HG03097 (cell line): ENCODE measurements around the gene MISP.
"Not testable (repeated sequence)": the region's sequence is repeated elsewhere in the genome, so short reads cannot be mapped to it uniquely, and the experiment has no call there.

Source experiments
- ATAC-seq: cut with Tn5 transposase; IDR thresholded peaks from one replicate; pipeline ENCODE4 v1.9.1; 2021; ENCODE audit not compliant: unreplicated experiment, low FRiP score

The MISP gene

DNA sequence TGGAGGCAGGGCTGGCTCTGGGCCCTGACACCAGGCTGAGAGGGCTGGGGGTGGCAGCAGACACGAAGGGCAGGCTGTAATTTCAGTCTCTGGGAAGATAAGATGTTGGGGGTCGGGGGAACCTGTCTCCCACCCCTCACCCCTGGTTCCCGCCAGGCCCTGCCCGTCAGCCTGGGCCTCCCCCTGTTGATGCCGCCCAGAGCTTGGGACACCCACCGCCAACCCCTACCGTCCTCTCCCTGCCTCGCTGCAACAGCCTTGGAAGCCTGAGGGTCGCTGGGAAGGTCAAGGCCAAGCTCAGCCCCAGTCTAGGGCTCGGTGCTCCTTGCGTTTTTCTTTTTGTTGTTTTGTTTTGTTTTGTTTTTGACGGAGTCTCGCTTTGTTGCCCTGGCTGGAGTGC lies 27.7 kb upstream of the MISP start:
- no peak for ATAC-seq

DNA sequence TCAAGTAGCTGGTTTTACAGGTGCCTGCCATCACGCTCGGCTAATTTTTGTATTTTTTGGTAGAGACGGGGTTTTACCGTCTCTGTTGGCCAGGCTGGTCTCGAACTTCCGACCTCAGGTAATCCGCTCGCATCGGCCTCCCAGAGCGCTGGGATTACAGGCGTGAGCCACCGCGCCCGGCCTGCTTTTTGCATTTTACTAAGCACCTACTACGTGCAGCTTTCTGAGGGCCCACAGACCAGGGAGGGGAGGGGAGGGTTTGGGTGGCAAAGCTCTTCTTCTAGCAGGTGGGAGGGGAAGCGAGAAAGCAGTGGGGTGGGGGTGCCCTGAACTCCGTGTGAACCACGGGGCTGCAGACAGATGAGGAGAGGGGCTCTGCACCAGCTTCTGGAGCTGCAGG lies 27.2 kb upstream of the MISP start:
- no peak for ATAC-seq

DNA sequence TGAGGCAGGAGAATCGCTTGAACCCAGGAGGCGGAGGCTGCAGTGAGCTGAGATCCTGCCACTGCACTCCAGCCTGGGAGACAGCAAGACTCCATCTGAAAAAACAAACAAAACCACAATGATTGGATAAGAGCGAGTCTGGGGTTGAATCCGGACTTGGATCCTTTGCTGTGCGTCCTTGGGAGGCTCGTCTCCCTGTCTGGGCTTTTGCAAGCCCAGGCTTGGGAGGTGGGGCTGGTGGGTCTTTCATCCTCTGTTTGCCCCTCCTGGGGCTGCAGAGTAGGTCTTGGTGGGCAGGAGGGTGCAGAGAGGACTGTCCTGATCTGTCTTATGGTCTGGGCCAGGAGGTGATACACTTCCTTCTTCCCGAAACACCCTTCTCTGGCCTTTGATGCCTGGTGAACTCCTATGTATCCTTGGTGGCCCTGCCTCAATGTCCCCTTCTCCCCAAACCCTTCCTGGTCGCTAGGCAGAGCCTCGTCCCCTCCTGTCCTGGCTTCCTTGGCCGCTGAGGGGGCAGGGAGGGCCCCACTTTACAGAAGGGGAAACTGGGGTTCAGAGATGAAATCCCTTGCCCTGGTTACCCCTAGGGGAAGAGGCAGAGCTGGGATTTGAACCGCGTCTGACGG lies 25.3 kb upstream of the MISP start:
- ATAC-seq: no peak

DNA sequence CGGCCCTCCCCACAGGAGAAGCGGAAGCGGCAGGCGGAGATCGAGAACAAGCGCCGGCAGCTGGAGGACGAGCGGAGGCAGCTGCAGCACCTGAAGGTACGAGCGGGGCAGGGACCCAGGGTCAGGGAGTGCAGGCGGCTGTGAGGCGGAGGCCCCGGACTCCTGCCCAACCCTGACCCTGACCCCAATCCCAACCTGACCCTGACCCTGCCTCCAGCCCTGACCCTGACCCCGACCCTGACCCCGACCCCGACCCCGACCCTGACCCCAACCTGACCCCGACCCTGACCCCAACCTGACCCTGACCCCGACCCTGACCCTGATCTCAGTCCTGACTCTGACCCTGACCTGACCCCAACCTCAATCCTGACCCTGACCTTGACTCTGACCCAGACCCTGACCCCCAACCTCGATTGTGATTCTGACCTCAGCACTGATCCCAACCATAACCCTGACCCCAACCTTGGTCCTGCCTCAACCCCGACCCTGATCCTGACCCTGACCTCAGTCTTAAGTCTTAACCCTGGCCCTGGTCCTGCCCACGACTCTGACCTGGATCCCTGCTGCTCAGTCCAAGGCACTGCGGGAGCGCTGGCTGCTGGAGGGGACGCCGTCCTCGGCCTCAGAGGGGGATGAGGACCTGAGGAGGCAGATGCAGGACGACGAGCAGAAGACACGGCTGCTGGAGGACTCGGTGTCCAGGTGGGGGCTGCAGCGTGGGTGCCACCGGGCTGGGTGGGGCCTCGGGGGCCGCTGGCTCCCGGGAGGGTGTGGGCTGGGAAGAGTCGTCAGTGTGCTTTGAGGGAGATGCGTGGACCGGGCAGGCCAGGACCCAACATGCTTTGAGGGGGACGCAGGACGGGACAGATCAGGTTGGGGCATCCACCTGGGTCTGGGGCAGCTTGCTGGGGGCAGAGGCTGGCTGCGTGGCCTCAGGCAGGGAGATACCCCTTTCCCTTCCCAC lies 23.6 kb upstream of the MISP start:
- no peak for ATAC-seq

DNA sequence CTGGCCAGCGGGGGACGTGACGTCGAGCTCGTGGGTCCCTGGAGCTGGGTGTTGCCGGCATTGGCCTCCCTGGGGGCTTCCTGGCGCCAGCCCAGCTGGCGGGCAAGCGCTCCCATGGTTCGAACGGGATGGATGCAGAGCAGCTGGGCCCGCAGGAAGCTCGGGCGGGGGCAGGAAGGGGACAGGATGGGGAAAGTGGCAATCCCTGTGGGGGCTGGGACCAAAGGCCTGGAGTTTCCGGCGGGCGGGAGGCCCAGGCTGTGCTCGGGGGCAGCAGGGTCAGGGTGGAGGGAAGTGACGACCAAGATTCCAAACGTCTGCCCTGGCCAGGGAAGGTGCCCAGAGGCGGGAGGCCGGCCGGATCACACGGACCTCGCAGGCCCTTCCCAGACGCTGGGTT lies 22.9 kb upstream of the MISP start:
- ATAC-seq: no peak

DNA sequence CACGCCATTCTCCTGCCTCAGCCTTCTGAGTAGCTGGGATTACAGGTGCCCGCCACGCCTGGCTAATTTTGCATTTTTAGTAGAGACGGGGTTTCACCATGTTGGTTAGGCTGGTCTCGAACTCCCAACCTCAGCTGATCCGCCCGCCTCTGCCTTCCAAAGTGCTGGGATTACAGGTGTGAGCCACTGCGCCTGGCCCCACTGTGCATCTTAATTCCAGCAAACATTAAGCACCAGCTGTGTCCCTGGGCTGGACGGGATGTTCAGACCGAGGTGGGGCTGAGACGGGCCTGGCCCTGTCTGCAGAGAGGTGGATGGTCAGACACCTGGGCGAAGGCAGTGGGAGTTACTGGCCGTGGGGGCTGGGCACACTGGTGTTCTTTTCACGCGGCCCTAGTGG lies 21.3 kb upstream of the MISP start:
- not testable (repeated sequence) for ATAC-seq

DNA sequence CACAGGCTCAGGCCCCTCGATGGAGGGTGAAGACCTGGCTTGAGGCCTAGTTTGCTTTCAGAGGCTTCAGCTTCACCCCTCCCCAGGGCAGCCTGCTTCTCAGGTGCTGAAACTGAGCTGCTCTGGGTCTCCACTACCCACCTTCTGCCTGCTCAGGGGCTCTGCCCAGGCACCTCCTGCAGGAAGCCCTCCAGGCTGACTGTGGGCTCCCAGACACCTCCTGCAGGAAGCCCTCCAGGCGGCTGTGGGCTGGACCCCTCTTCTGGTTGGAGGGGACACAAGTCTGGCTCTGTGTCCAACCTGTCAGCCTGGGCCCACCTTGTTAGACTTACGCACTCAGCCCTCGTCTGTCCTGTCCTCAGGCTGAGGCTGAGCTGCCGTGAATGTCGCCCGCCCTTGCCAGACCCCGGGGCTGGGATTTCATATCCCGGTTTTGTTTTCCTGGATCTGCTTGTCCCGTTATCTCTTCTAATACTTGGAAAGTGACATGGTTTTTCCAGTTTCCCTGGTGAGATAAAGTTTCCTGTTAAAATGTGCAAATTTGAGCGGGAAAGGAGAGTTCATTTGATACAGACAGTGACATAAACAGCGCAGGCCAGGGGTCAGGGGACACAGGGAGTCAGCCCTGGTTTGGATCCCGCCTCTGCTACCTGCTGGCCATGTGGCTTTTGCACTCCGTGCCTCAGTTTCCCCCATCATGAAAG lies 20.8 kb upstream of the MISP start:
- no peak for ATAC-seq

DNA sequence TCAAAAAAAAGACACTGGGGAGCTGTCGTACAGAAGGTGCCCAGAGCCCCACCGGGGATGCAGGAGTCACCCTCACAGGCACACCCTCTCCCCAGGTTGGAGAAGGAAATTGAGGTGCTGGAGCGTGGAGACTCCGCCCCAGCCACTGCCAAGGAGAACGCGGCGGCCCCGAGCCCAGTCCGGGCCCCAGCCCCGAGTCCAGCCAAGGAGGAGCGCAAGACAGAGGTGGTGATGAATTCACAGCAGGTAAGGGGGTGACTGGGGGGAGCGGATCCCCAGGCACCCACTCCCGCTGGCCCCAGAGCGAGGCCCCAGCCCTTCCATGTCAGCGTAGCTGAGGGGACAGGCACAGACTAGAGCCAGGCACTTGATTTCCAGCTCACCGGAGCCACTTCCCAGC lies 19.9 kb upstream of the MISP start:
- no peak for ATAC-seq

DNA sequence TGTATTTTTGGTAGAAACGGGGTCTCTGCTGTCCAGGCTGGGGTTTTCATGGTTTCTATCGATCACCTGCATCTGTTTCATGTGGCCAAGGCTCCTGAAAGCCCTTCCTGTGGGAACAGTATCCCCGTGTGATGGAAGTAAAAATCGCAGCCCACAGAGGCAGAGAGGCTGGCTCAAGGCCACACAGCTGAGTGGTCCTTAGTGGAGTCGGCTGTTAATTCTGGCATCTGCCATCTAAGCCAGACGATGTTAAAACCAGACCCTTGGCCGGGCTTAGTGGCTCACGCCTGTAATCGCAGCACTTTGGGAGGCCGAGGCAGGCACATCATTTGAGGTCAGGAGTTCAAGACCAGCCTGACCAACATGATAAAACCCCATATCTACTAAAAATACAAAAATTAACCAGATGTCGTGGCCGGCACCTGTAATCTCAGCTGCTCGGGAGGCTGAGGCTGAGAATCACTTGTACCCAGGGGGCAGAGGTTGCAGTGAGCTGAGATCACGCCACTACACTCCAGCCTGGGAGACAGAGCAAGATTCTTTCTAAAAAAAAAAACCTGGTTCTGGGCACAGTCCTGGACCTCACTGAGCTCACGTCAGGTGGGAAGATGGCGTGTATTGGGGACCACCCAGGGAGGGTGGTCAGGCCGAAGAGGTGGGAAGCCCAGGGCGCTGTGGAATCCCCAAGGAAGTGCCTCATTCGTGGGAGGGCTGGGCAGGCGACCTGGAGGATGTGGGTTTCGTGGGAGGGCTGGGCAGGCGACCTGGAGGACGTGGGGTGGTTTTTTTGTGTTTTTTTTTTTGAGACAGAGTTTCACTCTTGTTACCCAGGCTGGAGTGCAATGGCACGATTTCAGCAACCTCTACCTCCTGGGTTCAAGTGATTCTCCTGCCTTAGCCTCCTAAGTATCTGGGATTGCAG lies 18.5 kb upstream of the MISP start:
- ATAC-seq: no peak

DNA sequence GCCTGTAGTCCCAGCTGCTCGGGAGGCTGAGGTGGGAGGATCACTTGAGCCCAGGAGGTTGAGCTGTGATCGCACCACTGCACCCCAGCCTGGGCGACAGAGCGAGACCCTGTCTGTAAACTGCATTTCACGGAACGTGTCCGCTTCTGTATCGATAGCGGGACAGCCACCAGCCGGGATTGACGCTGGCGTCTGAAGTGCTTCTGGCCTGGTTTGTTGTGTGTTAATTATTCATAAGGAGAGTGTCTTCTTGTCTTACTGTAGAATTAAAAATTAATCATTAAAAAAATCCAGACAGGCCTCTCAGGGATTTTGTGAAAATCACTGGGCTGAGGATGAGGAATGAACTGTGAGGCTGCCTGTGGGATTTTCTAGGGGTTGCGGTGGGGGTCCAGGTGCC lies 16.2 kb upstream of the MISP start:
- no peak for ATAC-seq

DNA sequence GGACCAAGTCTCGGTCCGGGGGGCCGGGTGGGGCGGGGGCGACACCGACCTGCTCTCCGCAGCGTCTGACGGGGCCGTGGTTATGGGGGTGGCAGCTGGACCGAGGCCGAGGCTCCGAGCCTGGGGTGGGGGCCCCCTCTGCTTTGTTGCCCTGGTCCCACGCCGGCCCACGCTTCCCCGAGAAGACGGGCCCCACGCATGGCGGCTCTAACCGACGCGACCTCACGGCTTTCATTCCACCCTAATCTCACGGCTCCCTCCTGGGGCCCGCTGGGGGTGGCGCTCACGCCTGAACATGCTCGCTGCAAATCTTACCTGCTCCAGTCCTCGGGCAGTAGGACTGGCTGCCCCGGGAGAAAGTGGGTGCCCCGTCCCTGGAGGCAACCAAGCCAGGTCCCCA lies 14.8 kb upstream of the MISP start:
- no peak for ATAC-seq

DNA sequence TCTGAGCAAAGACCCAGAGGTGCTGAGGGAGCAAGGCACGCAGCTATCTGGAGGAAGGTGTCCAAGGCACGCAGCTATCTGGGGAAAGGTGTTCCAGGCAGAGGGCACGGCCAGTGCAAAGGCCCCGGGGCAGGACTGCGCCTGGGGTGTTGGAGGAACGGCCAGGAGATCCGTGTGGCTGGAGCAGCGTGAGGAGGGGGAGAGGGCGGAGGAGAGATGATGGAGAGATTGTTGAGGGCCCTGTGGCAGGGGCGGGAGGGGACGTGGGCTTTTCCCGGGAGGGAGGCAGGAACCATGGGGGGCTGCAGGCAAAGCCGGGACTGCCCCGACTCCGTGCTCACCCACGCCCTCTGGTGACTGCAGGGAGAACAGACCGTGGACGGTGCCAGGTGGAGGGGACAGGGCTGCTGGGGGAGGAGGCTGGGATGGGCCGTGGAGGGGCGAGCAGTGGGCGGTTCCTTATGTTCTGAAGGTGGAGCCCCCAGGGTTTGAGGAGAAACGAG lies 13.3 kb upstream of the MISP start:
- ATAC-seq: no peak

DNA sequence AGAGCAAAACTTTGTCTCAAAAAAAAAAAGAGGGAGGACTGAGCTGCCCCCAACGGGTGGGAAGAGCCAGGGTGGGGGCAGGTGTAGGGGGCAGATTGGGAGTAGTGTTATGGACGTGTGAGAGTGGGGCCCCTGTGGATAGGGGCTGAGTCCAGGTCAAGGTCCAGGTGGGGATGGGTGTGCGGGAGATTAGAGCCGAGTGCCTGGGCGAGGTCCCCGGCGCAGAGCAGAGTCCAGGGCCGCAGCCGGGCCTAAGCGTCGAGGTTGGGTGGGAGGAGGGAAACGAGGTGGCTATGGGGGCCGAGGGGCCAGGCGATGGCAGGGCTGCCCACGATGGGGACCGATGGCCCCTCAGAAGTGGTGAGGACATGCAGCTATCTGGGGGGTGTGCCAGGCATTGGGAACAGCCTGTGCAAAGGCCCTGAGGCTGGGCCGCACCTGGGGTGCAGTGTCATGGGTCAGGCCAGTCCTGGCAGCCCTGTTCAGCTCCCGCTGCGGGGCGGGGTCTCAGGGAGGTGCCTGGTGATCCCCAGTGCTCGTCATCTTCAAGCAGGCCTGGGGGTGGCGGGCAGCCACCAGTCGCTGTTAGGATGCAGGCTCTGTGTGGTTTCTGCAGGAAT lies 12.3 kb upstream of the MISP start:
- ATAC-seq: no peak

DNA sequence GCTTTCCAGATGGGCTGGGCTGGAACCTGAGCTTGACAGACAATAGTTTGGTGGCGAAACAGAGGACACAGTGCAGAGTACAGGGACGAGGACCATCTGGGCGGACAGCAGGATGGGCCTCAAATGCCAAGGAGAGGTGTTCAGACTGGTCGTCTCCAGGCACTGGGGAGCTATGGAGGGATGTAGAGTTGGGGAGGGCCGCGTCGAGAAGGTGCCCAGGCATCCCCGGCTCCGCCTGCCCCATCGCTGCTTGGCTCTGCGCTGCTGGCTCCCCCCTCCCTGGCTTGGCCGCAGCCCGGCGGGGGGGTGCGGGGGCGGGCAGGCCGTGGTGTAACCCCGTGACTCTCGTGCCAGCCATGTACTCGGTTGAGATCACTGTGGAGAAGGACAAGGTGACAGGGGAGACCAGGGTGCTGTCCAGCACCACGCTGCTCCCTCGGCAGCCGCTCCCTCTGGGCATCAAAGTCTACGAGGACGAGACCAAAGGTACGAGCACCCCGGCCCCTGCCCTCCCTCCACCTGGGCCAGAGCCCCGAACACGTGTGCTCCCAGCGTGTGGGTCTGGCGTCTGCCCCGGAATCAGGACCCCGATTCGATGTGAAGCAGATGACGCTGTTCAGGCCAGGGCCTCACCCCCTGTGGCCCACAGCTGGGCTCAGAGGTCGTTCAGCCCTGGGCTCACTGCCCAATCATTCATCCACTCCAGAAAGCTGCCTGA lies 10.8 kb upstream of the MISP start:
- no peak for ATAC-seq

DNA sequence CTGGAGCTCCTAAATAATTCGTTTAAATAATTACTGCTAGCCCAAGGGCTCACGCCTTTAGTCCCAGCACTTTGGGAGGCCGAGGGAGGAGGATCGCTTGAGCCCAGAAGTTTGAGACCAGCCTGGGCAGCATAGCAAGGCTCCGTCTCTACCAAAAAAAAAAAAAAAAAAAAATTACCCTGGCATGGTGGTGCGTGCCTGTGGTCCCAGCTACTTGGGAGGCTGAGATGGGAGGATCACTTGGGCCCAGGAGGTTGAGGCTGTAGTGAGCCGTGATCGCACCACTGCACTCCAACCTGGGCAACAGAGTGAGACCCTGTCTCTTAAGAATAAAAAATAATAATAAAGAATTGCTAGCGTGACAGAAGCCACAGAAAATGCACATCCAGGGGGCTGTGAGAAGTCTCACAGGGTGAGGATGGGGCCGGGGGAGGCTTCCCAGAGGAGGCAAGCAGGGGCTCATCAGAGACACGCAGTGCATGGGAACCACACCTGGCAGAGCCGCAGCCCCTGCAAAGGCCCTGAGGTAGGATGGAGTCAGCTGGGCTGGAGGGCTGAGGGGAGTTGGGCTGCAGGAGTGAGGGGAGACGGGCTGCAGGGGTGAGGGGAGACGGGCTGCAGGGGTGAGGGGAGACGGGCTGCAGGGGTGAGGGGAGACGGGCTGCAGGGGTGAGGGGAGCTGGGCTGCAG lies 10.0 kb upstream of the MISP start:
- ATAC-seq: not testable (repeated sequence)

DNA sequence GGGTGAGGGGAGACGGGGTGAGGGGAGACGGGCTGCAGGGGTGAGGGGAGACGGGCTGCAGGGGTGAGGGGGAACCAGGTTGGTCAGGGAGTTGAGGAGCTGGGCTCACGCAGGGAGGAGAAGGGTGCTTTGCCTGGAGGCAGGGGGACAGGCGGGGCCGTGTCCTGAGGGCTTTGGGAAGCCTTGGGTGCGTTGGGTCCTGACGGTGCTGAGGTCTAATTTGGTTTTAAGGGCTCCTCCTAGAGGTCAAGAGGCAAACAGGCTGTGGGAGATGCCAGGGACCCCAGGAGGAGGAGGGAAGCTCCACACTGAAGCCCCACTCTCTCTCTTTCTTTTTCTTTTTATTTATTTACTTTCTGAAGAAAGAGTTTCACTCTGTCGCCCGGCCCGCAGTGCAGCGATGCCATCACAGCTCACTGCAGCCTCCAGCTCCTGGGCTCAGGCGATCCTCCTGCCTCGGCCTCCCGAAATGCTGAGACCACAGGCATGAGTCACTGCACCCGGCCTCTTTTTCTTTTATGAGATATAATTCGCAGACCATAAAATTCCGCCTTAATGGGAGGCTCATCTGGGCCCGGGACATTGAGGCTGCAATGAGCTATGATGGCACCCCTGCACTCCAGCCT lies 9.3 kb upstream of the MISP start:
- ATAC-seq: no peak

DNA sequence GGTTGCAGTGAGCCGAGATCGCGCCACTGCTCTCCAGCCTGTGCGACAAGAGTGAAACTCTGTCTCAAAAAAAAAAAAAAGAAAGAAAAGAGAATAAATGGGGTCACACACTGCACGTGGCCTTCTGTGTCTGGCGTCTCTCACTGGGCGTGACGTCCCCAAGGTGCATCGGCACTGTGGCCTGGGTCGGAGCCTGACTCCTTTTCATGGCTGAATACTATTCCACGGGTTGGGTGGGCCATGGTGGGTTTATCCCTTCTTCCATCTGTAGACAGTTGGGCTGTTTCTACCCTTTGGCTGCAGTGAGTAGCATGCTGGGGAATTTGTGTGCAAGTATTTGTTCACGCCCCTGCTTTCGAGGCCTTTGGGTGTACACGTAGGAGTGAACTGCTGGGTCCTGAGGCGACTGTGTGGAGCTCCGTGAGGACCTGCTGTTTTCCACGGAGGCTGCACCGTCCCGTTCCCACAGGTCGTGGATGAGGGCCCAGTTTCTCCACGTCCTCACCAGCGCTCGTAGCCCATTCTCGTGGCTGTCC lies 8.3 kb upstream of the MISP start:
- ATAC-seq: no peak

DNA sequence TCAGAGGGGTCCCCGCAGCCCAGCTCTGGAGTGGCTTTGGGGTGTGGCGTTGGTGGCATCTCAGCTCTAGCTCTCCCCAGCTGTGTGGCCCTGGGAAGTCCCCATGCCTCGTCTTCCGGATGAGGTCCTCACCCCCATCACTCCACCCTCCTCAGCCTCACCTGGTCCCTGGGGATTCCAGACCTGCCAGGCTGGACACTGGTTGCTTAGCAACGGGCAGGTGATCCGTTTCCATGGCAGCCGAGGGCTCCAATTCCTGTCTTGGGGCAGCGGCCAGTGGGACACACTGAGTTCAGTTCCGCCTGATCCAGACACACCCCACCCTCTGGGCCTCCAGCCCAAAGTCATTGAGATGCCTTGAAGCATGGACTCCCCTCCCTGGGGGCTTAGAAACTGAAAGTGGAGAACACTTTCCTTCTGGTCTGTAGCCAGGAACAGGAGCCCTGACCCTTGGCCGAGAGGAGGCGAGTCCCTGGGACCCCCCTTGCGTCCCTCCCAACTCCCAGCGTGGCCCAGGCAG lies 7.7 kb upstream of the MISP start:
- ATAC-seq: no peak
